ENCODE measurements around the gene UBL4B. TPM values are rescaled to one million over a fixed set of nuclear protein-coding genes. Genes with fewer than 3 reads are reported as not detected.

Gene UBL4B
- total RNA-seq, 4 donors from 2014 or later: not detected

DNA sequence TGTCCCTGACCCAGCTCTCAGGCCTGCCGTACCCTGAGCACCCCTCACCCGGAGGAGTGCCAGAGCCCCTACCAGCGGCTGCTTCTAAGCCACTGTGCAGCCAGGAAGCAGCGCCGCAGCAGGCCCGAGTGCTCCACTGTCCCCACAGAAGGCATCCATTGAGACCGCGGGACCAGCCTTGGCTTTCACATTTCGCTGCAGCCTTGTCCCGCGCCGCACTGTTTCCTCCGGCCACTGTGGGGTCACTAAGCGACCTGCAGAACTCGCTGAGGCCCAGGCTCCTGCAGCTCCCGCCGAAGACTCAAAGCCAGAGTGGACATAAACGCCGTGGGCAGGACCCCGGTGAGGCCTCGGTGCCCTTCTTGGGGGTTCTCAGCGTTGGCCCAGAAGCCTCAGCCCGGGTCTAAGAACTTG lies 44.8 kb upstream of the UBL4B start:
- TF ChIP-seq POLR2A (IDR thresholded peaks at IDR 0.05): no peak
- TF ChIP-seq, protein P1, sequence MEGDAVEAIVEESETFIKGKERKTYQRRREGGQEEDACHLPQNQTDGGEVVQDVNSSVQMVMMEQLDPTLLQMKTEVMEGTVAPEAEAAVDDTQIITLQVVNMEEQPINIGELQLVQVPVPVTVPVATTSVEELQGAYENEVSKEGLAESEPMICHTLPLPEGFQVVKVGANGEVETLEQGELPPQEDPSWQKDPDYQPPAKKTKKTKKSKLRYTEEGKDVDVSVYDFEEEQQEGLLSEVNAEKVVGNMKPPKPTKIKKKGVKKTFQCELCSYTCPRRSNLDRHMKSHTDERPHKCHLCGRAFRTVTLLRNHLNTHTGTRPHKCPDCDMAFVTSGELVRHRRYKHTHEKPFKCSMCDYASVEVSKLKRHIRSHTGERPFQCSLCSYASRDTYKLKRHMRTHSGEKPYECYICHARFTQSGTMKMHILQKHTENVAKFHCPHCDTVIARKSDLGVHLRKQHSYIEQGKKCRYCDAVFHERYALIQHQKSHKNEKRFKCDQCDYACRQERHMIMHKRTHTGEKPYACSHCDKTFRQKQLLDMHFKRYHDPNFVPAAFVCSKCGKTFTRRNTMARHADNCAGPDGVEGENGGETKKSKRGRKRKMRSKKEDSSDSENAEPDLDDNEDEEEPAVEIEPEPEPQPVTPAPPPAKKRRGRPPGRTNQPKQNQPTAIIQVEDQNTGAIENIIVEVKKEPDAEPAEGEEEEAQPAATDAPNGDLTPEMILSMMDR (IDR thresholded peaks at IDR 0.05): no peak
- DNase-seq: no peak
- Histone ChIP-seq H3K9me3 (no peaks in the 10 kb centered on the region), H3K4me1 (peaks cover 0 to 9% of the 10 kb centered on the region in 2 donors), H3K27me3 (peaks cover 29 to 42% of the 10 kb centered on the region in 2 donors), H3K4me3 (no peak overlapping the region), H3K36me3 (no peaks in the 10 kb centered on the region), H3K27ac (no peak overlapping the region)
- intact Hi-C loops (cut with DNase I; ENCODE audit: low total_unique reads): no loop called here

DNA sequence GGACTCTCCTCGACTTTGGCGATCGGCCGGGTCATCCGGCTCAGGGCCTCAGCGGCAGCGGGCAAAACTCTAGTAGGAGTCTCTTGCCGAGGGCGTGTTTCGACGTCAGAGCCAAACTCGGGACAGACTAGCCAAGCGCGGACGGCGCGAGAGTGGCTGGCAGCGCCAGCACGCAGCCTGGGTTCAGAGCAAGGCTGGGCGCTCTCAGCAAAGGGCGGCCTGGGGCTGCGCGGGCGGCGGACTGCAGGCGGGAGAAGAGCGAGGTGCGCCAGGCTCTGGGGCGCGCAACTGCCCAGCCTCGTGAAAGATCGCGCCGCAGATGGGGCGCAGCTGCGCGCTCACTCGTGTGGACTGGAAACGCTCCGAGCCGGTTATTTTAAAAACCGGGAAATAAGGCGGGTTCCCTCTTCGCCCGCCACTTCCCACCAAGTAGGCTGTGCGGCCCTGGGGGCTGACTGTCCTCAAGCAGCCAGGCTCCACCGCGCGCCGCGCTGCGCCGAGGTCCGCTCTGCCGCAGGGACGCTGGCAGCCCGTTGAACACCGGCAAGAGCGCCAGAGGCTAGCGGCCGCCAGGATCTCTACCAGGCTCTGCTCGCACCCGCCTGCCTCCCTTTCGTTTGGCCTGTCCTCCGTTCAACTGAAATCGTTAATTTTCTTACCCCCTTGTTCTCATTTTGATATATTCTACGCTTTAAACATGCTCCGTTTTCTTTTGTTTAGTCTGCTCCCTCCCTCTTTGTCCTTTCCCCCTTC lies 44.2 kb upstream of the UBL4B start:
- Histone ChIP-seq H3K4me3 (no peak overlapping the region), H3K9me3 (no peaks in the 10 kb centered on the region), H3K36me3 (no peaks in the 10 kb centered on the region), H3K27ac (no peak overlapping the region), H3K27me3 (peaks cover 29 to 45% of the 10 kb centered on the region in 2 donors), H3K4me1 (peaks cover 0 to 9% of the 10 kb centered on the region in 2 donors)
- DNase-seq: no peak
- no peak for TF ChIP-seq POLR2A (IDR thresholded peaks at IDR 0.05)
- TF ChIP-seq, protein P1 (IDR thresholded peaks at IDR 0.05): no peak
- intact Hi-C loops (cut with DNase I; ENCODE audit: low total_unique reads): no loop called here

DNA sequence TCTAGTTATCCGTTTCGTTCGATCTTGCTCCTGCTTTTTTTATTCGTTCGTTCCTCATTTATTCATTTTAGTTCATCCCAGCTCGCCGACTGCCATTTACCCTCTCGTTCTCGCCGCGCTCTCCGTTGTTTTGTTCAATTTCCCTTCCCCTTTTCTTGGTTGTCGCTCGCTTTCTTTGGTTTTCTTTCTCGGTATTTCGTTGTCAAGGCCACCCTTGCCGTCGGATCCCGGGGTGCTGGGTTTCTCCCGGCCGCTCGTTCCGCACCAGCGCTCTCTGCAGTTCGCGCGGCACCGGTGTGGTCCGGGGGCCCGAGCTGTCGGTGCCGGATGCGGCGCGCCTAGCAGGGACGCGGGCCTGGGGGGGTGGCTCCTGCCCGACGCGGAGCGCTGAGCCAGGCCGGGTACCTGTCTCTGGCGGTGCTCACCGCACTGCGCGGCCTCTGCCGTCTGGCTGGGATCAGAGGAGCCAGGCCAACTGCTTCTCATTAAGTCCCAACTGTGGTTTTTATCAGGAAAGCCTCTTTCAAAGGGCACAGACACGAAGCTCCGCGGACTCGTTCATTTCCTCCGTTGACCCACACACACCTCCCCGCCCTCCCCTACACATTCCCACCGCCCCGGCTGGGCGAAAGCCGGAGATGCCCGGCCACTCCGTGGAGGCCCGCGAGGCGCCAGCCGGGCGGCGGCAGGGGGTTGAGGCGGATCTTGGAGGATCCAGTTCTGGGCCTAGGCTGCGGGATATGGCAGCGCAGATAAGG lies 43.4 kb upstream of the UBL4B start:
- DNase-seq: no peak
- Histone ChIP-seq H3K9me3 (no peaks in the 10 kb centered on the region), H3K4me3 (no peak overlapping the region), H3K4me1 (peaks cover 0 to 9% of the 10 kb centered on the region in 2 donors), H3K27ac (no peak overlapping the region), H3K27me3 (peaks cover 29 to 45% of the 10 kb centered on the region in 2 donors), H3K36me3 (no peaks in the 10 kb centered on the region)
- no peak for TF ChIP-seq POLR2A (IDR thresholded peaks at IDR 0.05)
- TF ChIP-seq, protein P1 (IDR thresholded peaks at IDR 0.05): no peak
- intact Hi-C loops (cut with DNase I; ENCODE audit: low total_unique reads): no loop called here

DNA sequence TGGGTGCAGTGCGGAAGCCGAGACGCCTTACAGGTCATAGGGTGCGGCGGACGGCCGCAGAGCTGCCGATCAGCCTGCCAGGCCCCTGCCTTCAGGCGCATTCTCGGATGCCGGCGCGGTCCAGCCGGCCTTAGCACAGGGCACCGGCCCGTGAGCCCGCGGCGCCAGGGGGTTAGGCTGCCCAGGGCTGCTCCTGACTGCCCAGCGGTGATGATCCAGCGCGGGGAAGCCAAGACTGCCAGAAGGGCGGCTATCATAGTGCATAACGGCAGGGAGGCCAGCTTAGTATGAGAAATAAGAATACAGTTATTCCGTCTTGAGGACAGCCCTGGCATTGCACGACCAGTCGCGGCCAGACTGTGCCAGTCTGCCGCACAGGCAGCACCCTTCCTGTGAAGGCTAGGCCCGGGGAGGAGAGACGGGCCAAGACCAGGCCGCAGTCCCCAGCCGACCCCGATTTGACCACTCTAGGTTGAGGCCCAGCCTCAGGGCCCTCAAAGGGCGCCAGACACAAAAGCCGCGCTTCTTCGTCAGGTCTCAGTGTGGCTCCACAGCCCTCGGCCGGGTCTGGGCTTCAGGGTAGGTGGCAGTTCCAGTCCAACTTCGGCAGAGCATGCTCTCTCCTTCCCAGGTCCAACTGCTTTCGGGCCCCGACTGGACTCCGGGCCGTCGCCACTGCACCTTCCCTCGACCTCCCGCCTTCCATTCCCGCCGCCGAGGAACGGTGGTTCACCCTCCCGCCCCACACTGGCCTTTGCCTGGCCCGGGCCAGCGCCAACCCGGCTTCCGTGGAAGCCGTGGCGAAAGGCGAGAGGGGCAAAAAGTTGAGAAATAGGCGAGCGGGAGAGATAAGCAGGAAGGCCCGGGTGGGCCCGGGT lies 42.6 kb upstream of the UBL4B start:
- Histone ChIP-seq H3K9me3 (no peaks in the 10 kb centered on the region), H3K4me1 (peaks cover 0 to 9% of the 10 kb centered on the region in 2 donors), H3K27ac (peak overlapping the region in 1 of 2 donors; percentile 52), H3K4me3 (peak overlapping the region in 1 of 2 donors; percentile 22), H3K36me3 (no peaks in the 10 kb centered on the region), H3K27me3 (peaks cover 29 to 45% of the 10 kb centered on the region in 2 donors)
- no peak for DNase-seq
- TF ChIP-seq, protein P1 (IDR thresholded peaks at IDR 0.05): no peak
- TF ChIP-seq POLR2A (IDR thresholded peaks at IDR 0.05): no peak
- intact Hi-C loops (cut with DNase I; ENCODE audit: low total_unique reads): no loop called here

All from uterus (tissue), 4 donors.